ENCODE results near the gene CPSF2.
"Not testable (repeated sequence)": the region's sequence is repeated elsewhere in the genome, so short reads cannot be mapped to it uniquely, and the experiment has no call there.

The CPSF2 gene

GRCh38 chr14:92173668-92174067 is 51.9 kb downstream of the CPSF2 start:
- TF ChIP-seq, protein P1, sequence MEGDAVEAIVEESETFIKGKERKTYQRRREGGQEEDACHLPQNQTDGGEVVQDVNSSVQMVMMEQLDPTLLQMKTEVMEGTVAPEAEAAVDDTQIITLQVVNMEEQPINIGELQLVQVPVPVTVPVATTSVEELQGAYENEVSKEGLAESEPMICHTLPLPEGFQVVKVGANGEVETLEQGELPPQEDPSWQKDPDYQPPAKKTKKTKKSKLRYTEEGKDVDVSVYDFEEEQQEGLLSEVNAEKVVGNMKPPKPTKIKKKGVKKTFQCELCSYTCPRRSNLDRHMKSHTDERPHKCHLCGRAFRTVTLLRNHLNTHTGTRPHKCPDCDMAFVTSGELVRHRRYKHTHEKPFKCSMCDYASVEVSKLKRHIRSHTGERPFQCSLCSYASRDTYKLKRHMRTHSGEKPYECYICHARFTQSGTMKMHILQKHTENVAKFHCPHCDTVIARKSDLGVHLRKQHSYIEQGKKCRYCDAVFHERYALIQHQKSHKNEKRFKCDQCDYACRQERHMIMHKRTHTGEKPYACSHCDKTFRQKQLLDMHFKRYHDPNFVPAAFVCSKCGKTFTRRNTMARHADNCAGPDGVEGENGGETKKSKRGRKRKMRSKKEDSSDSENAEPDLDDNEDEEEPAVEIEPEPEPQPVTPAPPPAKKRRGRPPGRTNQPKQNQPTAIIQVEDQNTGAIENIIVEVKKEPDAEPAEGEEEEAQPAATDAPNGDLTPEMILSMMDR (conservative IDR thresholded peaks at IDR 0.05; ENCODE audit: low read depth, low read length) = no peak
- H3K27ac ChIP-seq = no peak overlapping the region
- H3K27me3 ChIP-seq (ENCODE audit: insufficient read depth, low read depth) = no peaks in the 10 kb centered on the region
- no peaks in the 10 kb centered on the region for H3K79me2 ChIP-seq (ENCODE audit: insufficient read depth, low read depth)
- H3K9ac ChIP-seq = no peak overlapping the region
- H3K4me2 ChIP-seq = no peak overlapping the region
- no peak overlapping the region for H3K4me3 ChIP-seq (IDR thresholded peaks at IDR 0.05; ENCODE audit: insufficient read depth, low read depth, low read length)
- H2AFZ ChIP-seq (ENCODE audit: low read depth) = no peak overlapping the region
- no peaks in the 10 kb centered on the region for H4K20me1 ChIP-seq (ENCODE audit: insufficient read depth)
- no peaks in the 10 kb centered on the region for H3K36me3 ChIP-seq (ENCODE audit: insufficient read depth)
- no peaks in the 10 kb centered on the region for H3K4me1 ChIP-seq (ENCODE audit: low read depth, poor library complexity, severe bottlenecking)

DNA sequence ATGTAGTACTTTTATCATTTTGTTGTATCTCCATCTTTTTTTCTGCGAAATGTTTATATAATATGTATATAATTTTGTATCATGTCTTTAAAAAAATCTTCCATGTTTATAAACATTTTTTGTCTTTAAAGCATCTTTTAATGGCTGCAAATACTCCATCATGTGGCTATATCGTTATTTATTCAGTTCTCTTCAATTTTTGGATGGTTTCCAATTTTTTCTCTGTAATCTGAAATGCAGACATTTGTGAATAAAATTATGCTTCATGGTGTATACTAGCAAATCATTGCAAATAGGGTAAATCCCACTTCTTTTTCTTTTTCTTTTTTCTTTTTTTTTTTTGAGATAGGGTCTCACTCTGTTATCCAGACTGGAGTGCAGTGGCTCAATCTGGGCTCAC is 54.0 kb downstream of the CPSF2 start:
- H4K20me1 ChIP-seq (ENCODE audit: insufficient read depth) = no peaks in the 10 kb centered on the region
- H3K79me2 ChIP-seq (ENCODE audit: insufficient read depth, low read depth) = no peaks in the 10 kb centered on the region
- H3K27me3 ChIP-seq (ENCODE audit: insufficient read depth, low read depth) = no peaks in the 10 kb centered on the region
- H2AFZ ChIP-seq (ENCODE audit: low read depth) = no peak overlapping the region
- TF ChIP-seq, protein P1 (conservative IDR thresholded peaks at IDR 0.05; ENCODE audit: low read depth, low read length) = no peak
- no peak overlapping the region for H3K4me2 ChIP-seq
- no peaks in the 10 kb centered on the region for H3K36me3 ChIP-seq (ENCODE audit: insufficient read depth)
- H3K27ac ChIP-seq = no peak overlapping the region
- H3K9ac ChIP-seq = no peak overlapping the region
- H3K4me3 ChIP-seq (IDR thresholded peaks at IDR 0.05; ENCODE audit: insufficient read depth, low read depth, low read length) = no peak overlapping the region
- no peaks in the 10 kb centered on the region for H3K4me1 ChIP-seq (ENCODE audit: low read depth, poor library complexity, severe bottlenecking)

DNA sequence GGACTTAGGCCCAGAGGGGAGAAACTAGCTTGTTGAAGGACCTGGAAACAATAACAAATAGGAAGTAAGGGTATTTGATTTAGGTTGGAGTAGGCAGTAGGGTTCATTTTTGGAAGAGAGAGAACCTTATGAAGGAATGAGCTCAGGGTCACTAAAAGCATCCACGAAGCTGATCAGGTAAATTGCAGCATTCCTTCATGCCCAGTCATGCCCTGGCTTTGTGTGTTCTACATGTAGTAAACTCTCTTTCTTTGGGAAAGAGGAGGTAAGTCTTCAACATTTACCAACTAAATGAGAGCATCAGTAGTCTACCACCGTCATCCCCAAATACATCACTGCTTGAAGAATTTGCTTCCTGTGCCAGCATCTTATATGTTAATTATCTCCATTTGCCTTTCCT is 54.7 kb downstream of the CPSF2 start:
- Histone ChIP-seq H3K36me3 (ENCODE audit: insufficient read depth) (no peaks in the 10 kb centered on the region), H3K4me3 (IDR thresholded peaks at IDR 0.05; ENCODE audit: insufficient read depth, low read depth, low read length) (no peak overlapping the region), H3K27me3 (ENCODE audit: insufficient read depth, low read depth) (no peaks in the 10 kb centered on the region), H4K20me1 (ENCODE audit: insufficient read depth) (no peaks in the 10 kb centered on the region), H3K4me1 (ENCODE audit: low read depth, poor library complexity, severe bottlenecking) (no peaks in the 10 kb centered on the region), H3K4me2 (no peak overlapping the region), H3K27ac (no peak overlapping the region), H2AFZ (ENCODE audit: low read depth) (no peak overlapping the region), H3K9ac (no peak overlapping the region), H3K79me2 (ENCODE audit: insufficient read depth, low read depth) (no peaks in the 10 kb centered on the region)
- TF ChIP-seq, protein P1 (conservative IDR thresholded peaks at IDR 0.05; ENCODE audit: low read depth, low read length) = no peak

GRCh38 chr14:92179178-92179577 is 57.4 kb downstream of the CPSF2 start:
- not testable (repeated sequence) for H3K36me3 ChIP-seq (ENCODE audit: insufficient read depth); H4K20me1 ChIP-seq (ENCODE audit: insufficient read depth); H3K79me2 ChIP-seq (ENCODE audit: insufficient read depth, low read depth); H2AFZ ChIP-seq (ENCODE audit: low read depth); H3K4me2 ChIP-seq; H3K9ac ChIP-seq; H3K4me3 ChIP-seq (IDR thresholded peaks at IDR 0.05; ENCODE audit: insufficient read depth, low read depth, low read length); H3K4me1 ChIP-seq (ENCODE audit: low read depth, poor library complexity, severe bottlenecking); H3K27ac ChIP-seq; H3K27me3 ChIP-seq (ENCODE audit: insufficient read depth, low read depth)

GRCh38 chr14:92185559-92185958 is 63.8 kb downstream of the CPSF2 start:
- Histone ChIP-seq H3K27ac (no peak overlapping the region), H3K4me1 (ENCODE audit: low read depth, poor library complexity, severe bottlenecking) (no peaks in the 10 kb centered on the region), H3K4me3 (IDR thresholded peaks at IDR 0.05; ENCODE audit: insufficient read depth, low read depth, low read length) (no peak overlapping the region), H2AFZ (ENCODE audit: low read depth) (no peak overlapping the region), H3K36me3 (ENCODE audit: insufficient read depth) (no peaks in the 10 kb centered on the region), H3K79me2 (ENCODE audit: insufficient read depth, low read depth) (no peaks in the 10 kb centered on the region), H3K27me3 (ENCODE audit: insufficient read depth, low read depth) (no peaks in the 10 kb centered on the region), H4K20me1 (ENCODE audit: insufficient read depth) (no peaks in the 10 kb centered on the region), H3K9ac (no peak overlapping the region), H3K4me2 (no peak overlapping the region)
- TF ChIP-seq, protein P1 (conservative IDR thresholded peaks at IDR 0.05; ENCODE audit: low read depth, low read length) = no peak

- not testable (repeated sequence) for H3K4me2 ChIP-seq; H2AFZ ChIP-seq (ENCODE audit: low read depth); H3K27ac ChIP-seq; H4K20me1 ChIP-seq (ENCODE audit: insufficient read depth); H3K27me3 ChIP-seq (ENCODE audit: insufficient read depth, low read depth); H3K9ac ChIP-seq; H3K79me2 ChIP-seq (ENCODE audit: insufficient read depth, low read depth); H3K4me1 ChIP-seq (ENCODE audit: low read depth, poor library complexity, severe bottlenecking); H3K36me3 ChIP-seq (ENCODE audit: insufficient read depth); H3K4me3 ChIP-seq (IDR thresholded peaks at IDR 0.05; ENCODE audit: insufficient read depth, low read depth, low read length)
Measured at GRCh38 chr14:92187616-92188015, 65.8 kb downstream of the CPSF2 start.
